ENCODE results near the gene TBRG4. TPM values are rescaled to one million over a fixed set of nuclear protein-coding genes. Genes with fewer than 3 reads are reported as not detected.

Gene TBRG4
- polyA plus RNA-seq, 1 donor from 2014 or later, result 50.5 TPM

- Mint-ChIP-seq H3K4me1 (peaks cover 33 to 53% (median 37%) of the 10 kb centered on the region in 3 donors), H3K27me3 (no peaks in the 10 kb centered on the region), H3K9me3 (no peaks in the 10 kb centered on the region), H3K27ac (peak overlapping the region in 2 of 3 donors; percentile 43 to 84), H3K36me3 (peaks cover 10% of the 10 kb centered on the region), H3K4me3 (no peak overlapping the region)
Observed at GRCh38 chr7:45055594-45056219, 55.8 kb downstream of the TBRG4 start.

DNA sequence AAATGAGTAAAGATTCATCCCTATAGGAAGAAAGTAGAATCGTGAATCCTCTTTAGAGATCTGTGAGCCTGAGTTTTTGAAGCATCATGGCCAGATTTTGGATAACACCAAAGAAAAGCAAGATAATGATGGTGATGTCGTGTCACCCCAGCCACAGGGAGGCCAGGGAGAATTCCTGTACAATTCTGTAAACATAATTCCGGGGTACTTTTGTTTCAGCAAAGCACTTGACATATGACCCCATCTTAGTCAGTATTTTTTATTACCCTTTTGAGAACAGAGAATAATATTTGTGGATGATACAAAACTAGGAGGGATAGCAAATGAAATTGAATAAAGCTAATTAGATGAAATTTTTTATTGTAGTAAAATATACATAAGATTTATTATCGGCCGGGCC, 56.5 kb downstream of the TBRG4 start:
- peak overlapping the region in 1 of 3 donors; percentile 41 for H3K27ac Mint-ChIP-seq
- H3K36me3 Mint-ChIP-seq, result peaks cover 10% of the 10 kb centered on the region
- H3K27me3 Mint-ChIP-seq, result no peaks in the 10 kb centered on the region
- no peak overlapping the region for H3K4me3 Mint-ChIP-seq
- H3K9me3 Mint-ChIP-seq, result no peaks in the 10 kb centered on the region
- H3K4me1 Mint-ChIP-seq, result peaks cover 34 to 56% (median 38%) of the 10 kb centered on the region in 3 donors

DNA sequence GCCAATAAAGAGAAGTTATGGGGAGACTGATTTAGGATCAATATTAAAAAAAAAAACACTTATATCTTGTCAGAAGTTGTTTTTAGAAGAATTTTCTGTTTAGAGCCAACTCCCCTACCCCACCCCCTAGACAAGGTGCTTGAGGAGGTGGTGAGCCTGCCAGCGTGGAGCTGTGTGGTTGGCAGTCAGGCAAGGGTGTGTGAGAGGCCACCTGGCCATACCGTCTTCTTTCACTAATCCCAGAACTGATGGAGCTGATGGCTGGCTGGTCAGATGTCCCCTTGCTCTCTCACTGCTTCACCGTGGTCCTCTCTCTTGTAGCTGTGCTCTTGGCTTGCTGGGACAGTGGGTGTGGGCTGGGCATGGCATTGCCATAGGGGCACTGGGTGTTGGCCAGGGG, 57.1 kb downstream of the TBRG4 start:
- Mint-ChIP-seq H3K27me3 (no peaks in the 10 kb centered on the region), H3K4me1 (peaks cover 35 to 58% (median 41%) of the 10 kb centered on the region in 3 donors), H3K36me3 (peaks cover 9% of the 10 kb centered on the region), H3K27ac (peak overlapping the region in 1 of 3 donors; percentile 41), H3K9me3 (no peaks in the 10 kb centered on the region), H3K4me3 (no peak overlapping the region)

DNA sequence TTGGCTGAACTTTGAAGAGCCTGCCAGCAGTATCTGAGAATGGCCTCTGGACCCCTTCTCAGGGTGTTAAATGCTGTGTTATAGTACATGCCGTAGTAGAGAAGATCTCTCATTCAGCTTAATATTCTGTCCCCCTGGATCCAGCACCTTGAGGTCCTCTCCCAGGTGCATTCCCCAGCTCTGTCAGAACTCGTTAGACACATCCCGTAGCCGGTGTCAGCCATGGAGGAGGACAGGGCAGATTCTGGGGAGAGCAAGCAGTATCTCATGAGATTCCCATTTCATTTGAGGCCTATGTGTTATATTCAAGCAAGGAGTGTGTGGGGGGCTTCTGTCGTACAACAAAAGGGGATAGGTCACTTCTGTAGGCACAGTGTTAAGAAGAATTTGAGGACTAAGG, 57.6 kb downstream of the TBRG4 start:
- no peaks in the 10 kb centered on the region for H3K27me3 Mint-ChIP-seq
- peaks cover 9% of the 10 kb centered on the region for H3K36me3 Mint-ChIP-seq
- H3K4me1 Mint-ChIP-seq, result peaks cover 35 to 58% (median 41%) of the 10 kb centered on the region in 3 donors
- no peaks in the 10 kb centered on the region for H3K9me3 Mint-ChIP-seq
- H3K4me3 Mint-ChIP-seq, result no peak overlapping the region
- peak overlapping the region in 1 of 3 donors; percentile 39 for H3K27ac Mint-ChIP-seq

DNA sequence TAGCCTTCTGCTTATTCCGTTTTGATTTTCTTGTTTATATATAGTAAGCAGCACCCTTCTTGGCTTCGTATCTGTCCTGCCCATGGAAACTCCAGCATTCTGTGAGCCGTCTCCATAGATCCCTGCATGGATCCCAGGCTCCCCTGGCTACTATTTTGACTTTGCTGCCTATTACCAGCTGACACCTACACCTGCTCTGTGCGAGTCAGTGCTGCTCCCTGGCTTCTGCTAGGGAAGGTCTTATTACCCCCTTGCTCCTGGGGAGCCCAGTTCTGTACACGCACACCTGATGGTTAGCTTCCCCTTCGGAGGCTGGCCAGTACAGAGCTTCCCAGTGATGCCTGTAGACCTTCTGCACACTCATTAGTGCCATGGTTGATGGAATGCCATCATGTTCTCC, 58.1 kb downstream of the TBRG4 start:
- Mint-ChIP-seq H3K4me1 (peaks cover 34 to 56% (median 39%) of the 10 kb centered on the region in 3 donors), H3K9me3 (no peaks in the 10 kb centered on the region), H3K27ac (no peak overlapping the region), H3K27me3 (no peaks in the 10 kb centered on the region), H3K4me3 (no peak overlapping the region), H3K36me3 (peaks cover 9% of the 10 kb centered on the region)

DNA sequence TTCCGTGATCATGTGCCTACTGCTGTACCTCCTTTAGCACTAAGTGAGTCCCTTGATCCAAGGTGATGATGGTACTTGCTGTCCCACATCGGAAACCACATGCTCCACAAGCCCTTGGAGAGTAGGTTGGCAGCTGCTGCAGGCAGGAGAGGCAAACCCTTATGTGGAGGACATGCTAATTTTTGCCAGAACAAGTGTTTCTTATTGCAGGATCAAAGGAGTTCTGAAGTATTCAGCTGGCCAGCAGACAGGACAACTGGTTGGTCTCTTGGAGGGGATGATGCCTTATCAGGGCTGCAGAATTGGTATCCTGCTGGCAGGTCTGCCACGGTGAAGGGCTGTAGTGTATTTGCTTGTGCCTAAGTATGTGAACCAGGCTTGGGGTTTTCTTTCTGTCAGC, 59.5 kb downstream of the TBRG4 start:
- no peak overlapping the region for H3K4me3 Mint-ChIP-seq
- peaks cover 30 to 43% (median 32%) of the 10 kb centered on the region in 3 donors for H3K4me1 Mint-ChIP-seq
- H3K27me3 Mint-ChIP-seq, result no peaks in the 10 kb centered on the region
- H3K9me3 Mint-ChIP-seq, result no peaks in the 10 kb centered on the region
- peak overlapping the region in 1 of 3 donors; percentile 71 for H3K27ac Mint-ChIP-seq
- H3K36me3 Mint-ChIP-seq, result peaks cover 11% of the 10 kb centered on the region

DNA sequence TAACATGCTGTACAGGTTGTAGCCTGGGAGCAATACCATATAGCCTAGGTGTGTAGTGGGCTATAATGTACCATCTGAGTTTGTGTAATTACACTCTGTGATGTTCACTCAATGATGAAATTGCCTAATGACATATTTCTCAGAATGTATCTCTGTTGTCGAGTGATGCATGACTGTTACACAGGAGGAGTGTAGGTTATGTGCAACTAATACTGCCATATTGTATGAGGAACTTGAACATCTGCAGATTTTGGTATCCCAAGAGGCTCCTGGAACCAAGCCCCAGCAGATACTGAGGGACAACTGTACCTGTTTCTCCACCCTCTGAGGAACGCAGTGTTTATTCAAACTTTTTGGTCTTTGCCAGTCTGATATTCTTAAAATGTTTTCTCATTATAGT, 61.3 kb downstream of the TBRG4 start:
- Mint-ChIP-seq H3K4me1 (peaks cover 23 to 30% (median 24%) of the 10 kb centered on the region in 3 donors), H3K27ac (peak overlapping the region in 2 of 3 donors; percentile 1 to 16), H3K4me3 (no peak overlapping the region), H3K27me3 (no peaks in the 10 kb centered on the region), H3K9me3 (no peaks in the 10 kb centered on the region), H3K36me3 (peaks cover 11% of the 10 kb centered on the region)

Other genes starting within 250 kb of the TBRG4 start
- 1.5 TPM for gene PURB, start 226.2 kb downstream of the TBRG4 start, polyA plus RNA-seq
- gene MYO1G, start 132.7 kb downstream of the TBRG4 start, polyA plus RNA-seq, result 167 TPM
- gene CCM2, start 111.5 kb downstream of the TBRG4 start, polyA plus RNA-seq, result 81.8 TPM
- not detected for gene NACAD, start 22.7 kb downstream of the TBRG4 start, polyA plus RNA-seq
- gene RAMP3, start 46.1 kb upstream of the TBRG4 start, polyA plus RNA-seq, result not detected